ENCODE data around the gene PTPN1.
A peak's percentile ranks its signal among the peaks of the same experiment; 100 is the strongest.
"Not testable (repeated sequence)": the region's sequence is repeated elsewhere in the genome, so short reads cannot be mapped to it uniquely, and the experiment has no call there.

Gene PTPN1

DNA sequence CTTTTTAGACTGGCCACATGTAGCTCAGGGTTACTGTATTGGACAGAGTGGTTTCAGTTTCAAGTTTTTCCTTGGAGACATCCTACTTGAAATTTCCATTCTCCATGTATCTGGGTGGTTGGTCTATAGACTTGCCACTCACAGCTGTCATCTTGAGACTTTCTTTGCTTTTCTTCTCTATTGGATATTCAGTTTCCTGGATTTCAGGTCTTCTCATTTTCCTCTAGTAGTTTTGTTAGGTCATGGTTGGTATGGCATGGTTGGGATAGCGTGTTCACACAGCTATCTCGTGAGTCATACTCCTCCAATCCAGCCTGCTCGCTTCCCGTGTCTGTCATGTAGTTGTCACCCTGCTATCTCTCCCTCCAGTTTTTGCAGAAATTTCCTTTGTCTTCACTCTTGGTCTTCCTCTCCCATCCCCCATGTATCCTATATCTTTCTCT is 48.3 kb downstream of the PTPN1 start:
- DNase-seq (ENCODE audit: low spot score), result no peak

GRCh38 chr20:50559149-50559548 is 49.0 kb downstream of the PTPN1 start:
- DNase-seq (ENCODE audit: low spot score), result no peak

DNA sequence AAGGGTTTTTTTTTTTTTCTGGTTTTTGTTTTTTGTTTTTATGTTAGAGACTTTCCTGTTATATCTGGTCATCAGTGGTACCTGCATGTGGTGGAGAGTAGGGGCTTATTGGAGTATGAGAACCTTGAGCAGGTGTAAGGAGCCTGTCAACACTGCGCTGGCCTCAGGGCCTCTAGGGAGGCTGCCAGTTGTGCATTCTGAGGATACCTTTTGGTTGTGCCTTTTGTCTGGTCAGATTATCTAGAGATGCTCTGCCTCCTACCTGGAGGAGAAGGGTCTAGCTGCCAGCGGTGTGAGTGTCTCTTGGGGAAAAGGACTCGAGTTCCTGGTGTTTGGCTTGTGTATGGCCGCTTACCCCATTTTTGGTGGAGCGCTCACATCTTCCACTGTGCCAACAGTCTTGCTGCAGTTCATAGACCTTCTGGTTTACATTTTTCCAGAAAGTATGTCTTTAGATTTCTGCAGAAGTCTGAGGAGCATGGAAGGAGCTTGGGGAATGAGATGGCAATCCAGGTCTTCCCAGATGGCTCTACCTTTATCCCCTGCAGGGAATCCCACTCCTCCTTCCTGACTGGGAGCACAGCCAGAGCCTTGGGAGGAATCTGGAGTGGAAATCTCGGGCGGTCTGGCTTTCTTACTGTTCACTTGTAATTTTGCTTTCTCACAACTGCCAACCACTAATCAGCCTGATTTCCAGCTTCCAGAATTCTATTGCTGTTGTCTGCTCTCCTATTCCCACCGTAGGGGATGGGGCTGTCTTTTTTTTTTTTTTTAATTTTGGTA is 49.9 kb downstream of the PTPN1 start:
- DNase-seq (ENCODE audit: low spot score), result peak; percentile 13

- DNase-seq (ENCODE audit: low spot score), result no peak
These were observed 50.7 kb downstream of the PTPN1 start for GRCh38 chr20:50560867-50561266.

GRCh38 chr20:50561379-50562078 is 51.3 kb downstream of the PTPN1 start:
- DNase-seq (ENCODE audit: low spot score), result no peak

GRCh38 chr20:50562262-50562701 is 52.1 kb downstream of the PTPN1 start:
- DNase-seq (ENCODE audit: low spot score), result no peak

GRCh38 chr20:50563133-50563944 is 53.2 kb downstream of the PTPN1 start:
- DNase-seq (ENCODE audit: low spot score), result no peak

- no peak for DNase-seq (ENCODE audit: low spot score)
These were observed 55.2 kb downstream of the PTPN1 start for GRCh38 chr20:50565383-50565782.

DNA sequence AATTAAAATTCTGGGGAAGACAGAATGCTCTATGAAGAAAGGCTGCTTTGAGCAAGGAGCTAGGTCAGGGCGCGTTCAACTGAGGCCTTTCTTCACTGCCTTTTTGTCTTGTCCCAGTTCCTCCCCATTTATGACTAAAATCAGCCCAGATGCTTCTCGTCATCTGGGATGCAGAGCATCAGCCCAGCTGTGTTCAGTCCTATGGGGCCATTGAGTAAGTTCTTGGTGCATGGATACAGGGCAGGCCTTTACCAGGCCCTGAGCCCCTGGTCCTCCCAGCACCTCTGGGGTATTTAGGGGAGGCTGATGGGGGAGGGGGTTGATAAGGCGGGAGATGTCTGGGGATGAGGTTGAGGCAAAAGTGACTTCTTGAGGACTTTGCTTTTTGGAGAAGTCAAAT is 55.7 kb downstream of the PTPN1 start:
- no peak for DNase-seq (ENCODE audit: low spot score)

- DNase-seq (ENCODE audit: low spot score), result no peak
These were observed 57.8 kb downstream of the PTPN1 start for GRCh38 chr20:50567860-50568548.

- no peak for DNase-seq (ENCODE audit: low spot score)
These were observed 58.4 kb downstream of the PTPN1 start for GRCh38 chr20:50568549-50568942.

DNA sequence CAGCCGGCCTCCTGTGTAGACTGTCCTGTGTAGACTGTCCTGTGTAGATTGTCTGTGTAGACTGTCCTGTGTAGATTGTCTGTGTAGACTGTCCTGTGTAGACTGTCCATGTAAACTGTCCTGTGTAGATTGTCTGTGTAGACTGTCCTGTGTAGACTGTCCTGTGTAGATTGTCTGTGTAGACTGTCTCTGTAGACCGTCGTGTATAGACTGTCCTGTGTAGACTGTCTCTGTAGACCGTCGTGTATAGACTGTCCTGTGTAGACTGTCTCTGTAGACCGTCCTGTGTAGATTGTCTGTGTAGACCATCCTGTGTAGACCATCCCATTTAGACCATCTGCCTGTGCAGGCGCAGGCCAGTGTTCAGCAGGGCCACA is 59.3 kb downstream of the PTPN1 start:
- DNase-seq (ENCODE audit: low spot score), result not testable (repeated sequence)

DNA sequence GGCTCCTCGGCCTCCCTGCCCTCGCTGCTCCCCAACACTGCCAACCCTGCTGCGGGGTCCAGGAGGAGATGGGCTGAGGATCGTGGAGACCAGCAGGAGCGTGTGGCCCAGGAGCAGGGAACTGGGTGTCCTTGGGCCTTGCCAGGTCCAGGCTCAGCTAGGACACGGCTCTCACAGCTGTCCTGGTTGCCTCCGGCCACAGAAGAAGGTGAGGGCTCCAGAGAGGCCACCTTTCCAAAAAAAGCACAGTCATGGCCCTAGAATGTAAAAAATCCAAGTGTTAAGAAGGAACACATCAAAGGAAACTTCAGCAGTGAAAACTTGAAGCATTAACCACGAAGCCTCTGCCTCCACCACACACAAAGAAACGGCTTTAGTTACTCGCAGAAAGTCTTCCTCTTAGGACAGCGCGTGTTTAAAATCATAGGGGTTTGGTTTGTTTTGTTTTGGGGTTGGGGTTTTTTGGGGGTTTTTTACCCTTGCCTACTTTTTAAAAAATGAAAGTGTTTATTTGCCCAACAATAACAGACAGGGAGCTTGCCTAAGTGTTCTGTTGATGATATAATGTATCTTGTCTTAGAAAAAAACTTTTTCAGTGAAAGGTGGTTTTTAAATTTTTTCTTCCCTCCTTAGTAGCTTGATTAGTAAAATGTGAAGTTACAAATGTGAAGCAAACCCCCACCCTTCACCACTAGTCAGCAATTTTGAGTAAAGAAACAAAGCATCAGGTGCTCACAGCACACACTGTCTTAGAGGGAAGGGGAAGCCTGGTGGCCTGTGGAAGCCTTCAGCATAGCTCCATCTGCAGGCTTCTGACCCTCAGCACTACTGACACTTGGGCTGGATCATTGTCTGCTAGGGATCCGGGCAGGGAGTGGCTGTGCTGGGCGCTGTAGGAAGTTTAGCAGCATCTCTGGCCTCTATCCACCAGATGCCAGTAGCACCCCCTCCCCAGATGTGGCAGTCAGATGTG is 60.0 kb downstream of the PTPN1 start:
- peak; percentile 47 for DNase-seq (ENCODE audit: low spot score)

- no peak for DNase-seq (ENCODE audit: low spot score)
These were observed 61.3 kb downstream of the PTPN1 start for GRCh38 chr20:50571466-50571865.

- DNase-seq (ENCODE audit: low spot score), result peak; percentile 37
These were observed 63.0 kb downstream of the PTPN1 start for GRCh38 chr20:50572938-50573777.

- no peak for DNase-seq (ENCODE audit: low spot score)
These were observed 63.9 kb downstream of the PTPN1 start for GRCh38 chr20:50574108-50574507.

DNA sequence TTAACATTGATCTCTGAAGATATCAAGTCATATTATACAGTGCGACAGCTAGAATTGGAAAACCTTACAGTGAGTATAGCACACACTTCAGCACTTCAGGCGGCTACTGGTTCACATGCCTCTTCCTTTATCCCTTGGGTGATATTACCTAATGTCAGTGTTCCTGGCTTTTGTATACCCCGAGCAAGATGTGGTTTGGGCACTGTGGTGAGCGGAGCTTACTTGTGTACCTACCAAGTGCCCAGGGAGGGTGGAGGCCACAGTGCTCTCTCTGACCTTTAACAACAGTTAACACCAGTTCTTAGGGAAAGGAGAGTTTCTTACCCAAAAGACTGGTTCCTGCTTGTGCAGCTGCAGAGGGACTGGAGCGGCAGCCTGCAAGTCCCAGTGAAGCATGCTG is 64.4 kb downstream of the PTPN1 start:
- no peak for DNase-seq (ENCODE audit: low spot score)

- DNase-seq (ENCODE audit: low spot score), result peak; percentile 57
These were observed 65.9 kb downstream of the PTPN1 start for GRCh38 chr20:50575865-50576720.

Data from cerebellar cortex (tissue), 1 donor.